ENCODE data around the gene GRAMD2B. TPM values are rescaled to one million over a fixed set of nuclear protein-coding genes. Genes with fewer than 3 reads are reported as not detected.

The GRAMD2B gene
- total and polyA plus RNA-seq, 2 of the 8 experiments (the other 6 are each of a cell fraction or from before 2014, with no cell fraction given) = 6.4 to 9.4 TPM

- TF ChIP-seq GTF2F1 (IDR thresholded peaks at IDR 0.05; ENCODE audit: borderline replicate concordance, low read depth, low read length) = no peak
- TF ChIP-seq RNF2 (IDR thresholded peaks at IDR 0.05; ENCODE audit: borderline replicate concordance, low read depth, low read length, missing control alignments, poor library complexity, severe bottlenecking) = no peak
- TF ChIP-seq NRF1 (IDR thresholded peaks at IDR 0.05; ENCODE audit: low read depth, low read length) = no peak
- no peak for TF ChIP-seq POLR2AphosphoS5 (IDR thresholded peaks at IDR 0.05; ENCODE audit: low read depth, low read length)
- no peak for TF ChIP-seq HDAC6 (IDR thresholded peaks at IDR 0.05; ENCODE audit: low read depth, low read length)
- no peak for TF ChIP-seq E2F6 (IDR thresholded peaks at IDR 0.05)
- TF ChIP-seq TEAD4 (IDR thresholded peaks at IDR 0.05; ENCODE audit: low read depth, low read length) = no peak
- no peak for TF ChIP-seq CHD2 (IDR thresholded peaks at IDR 0.05; ENCODE audit: low read length)
- TF ChIP-seq YY1 (IDR thresholded peaks at IDR 0.05; ENCODE audit: low read depth, low read length) = no peak
These were observed 22.5 kb upstream of the GRAMD2B start (continued) for GRCh38 chr5:126400621-126401251.

Measured in H1 (cell line).